ENCODE results near the gene R3HDM1. TPM values are rescaled to one million over a fixed set of nuclear protein-coding genes. Genes with fewer than 3 reads are reported as not detected.
"Not testable (repeated sequence)": the region's sequence is repeated elsewhere in the genome, so short reads cannot be mapped to it uniquely, and the experiment has no call there.

R3HDM1 gene
- total RNA-seq (2014; rRNA removed; shearing (Covaris generic)) = 5.5 and 7.5 TPM in 2 replicates
- 25.5 and 41.3 TPM in 2 replicates for polyA plus RNA-seq (2015; cell fraction: cytosol; rRNA removed)
- polyA plus RNA-seq (2015; cell fraction: nucleus; rRNA removed) = 29.5 and 48.3 TPM in 2 replicates

- in situ Hi-C loops (cut with HindIII; ENCODE audit: low pct_unique_long_range_greater_than_20kb, low sequenced_read_pairs) = no loop called here
- peak; percentile 100 for DNase-seq (ENCODE audit: low read depth, low spot score)
Observed at GRCh38 chr2:135531231-135532197, at the start of gene R3HDM1. Gene R3HDM1, plus strand, starts transcription at chr2:135531484. Its CDS starts 73,362 bp downstream, at chr2:135604846.

DNA sequence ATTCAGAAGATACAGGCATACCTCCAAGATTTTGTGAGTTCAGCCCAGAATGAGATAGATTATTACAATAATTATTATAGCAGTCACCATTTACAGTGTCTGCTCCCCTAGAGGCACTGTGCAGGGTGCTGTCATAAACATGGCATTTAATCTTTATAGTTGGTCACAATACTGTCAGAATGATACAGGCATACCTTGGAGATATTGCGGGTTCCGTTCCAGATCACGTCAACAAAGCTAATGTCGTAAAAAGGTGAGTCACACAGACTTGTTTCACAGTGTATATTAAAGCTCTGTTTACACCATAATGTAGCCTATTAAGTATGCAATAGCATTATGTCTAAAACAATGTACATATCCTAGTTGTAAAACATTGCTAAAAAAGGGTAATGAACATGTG, 45.8 kb upstream of the R3HDM1 start:
- DNase-seq (ENCODE audit: low read depth, low spot score) = no peak
- in situ Hi-C loops (cut with HindIII; ENCODE audit: low pct_unique_long_range_greater_than_20kb, low sequenced_read_pairs) = no loop called here

GRCh38 chr2:135490376-135490775, 40.9 kb upstream of the R3HDM1 start:
- in situ Hi-C loops (cut with HindIII; ENCODE audit: low pct_unique_long_range_greater_than_20kb, low sequenced_read_pairs) = no loop called here

GRCh38 chr2:135494503-135494902, 36.8 kb upstream of the R3HDM1 start:
- DNase-seq (ENCODE audit: low read depth, low spot score) = no peak
- in situ Hi-C loops (cut with HindIII; ENCODE audit: low pct_unique_long_range_greater_than_20kb, low sequenced_read_pairs) = no loop called here

More at GRCh38 chr2:135490376-135490775, 40.9 kb upstream of the R3HDM1 start:
- DNase-seq (ENCODE audit: low read depth, low spot score) = no peak

- DNase-seq (ENCODE audit: low read depth, low spot score) = no peak
- in situ Hi-C loops (cut with HindIII; ENCODE audit: low pct_unique_long_range_greater_than_20kb, low sequenced_read_pairs) = no loop called here
Observed at GRCh38 chr2:135494917-135495316, 36.4 kb upstream of the R3HDM1 start.

DNA sequence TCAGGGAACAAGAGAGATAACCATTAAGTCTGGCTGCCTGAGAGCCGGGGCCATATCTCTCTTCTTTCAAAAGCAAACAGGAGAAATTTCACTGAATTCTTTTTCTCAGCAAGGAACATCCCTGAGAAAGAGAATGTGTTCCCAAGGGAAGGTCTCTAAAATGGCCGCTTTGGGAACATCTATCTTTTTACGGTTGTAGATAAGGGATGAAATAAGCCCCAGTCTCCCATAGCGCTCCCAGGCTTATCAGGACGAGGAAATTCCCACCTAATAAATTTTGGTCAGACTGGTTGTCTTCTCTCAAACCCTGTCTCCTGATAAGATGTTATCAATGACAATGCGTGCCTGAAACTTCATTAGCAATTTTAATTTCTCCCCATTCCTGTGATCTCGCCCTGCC, 32.7 kb upstream of the R3HDM1 start:
- in situ Hi-C loops (cut with HindIII; ENCODE audit: low pct_unique_long_range_greater_than_20kb, low sequenced_read_pairs); DNase-seq (ENCODE audit: low read depth, low spot score): not testable (repeated sequence)

DNA sequence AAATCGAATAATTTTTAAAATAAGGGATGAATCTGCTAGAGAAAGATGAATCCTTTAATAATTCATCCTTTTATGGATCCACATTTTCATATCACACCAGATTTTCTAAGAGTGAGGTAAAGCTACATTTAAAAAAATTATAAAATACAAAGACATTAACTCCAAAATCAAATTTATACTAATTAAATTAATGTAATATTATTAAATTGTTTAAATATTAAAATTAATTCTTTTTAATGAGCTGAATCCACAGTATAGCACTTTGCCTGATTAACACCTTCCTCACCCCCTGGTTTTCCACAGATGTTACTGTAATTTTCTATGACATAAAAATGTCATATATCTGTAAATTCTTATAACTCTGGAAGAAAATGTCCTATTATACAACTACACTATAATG, 26.5 kb upstream of the R3HDM1 start:
- DNase-seq (ENCODE audit: low read depth, low spot score) = no peak
- in situ Hi-C loops (cut with HindIII; ENCODE audit: low pct_unique_long_range_greater_than_20kb, low sequenced_read_pairs) = no loop called here

DNA sequence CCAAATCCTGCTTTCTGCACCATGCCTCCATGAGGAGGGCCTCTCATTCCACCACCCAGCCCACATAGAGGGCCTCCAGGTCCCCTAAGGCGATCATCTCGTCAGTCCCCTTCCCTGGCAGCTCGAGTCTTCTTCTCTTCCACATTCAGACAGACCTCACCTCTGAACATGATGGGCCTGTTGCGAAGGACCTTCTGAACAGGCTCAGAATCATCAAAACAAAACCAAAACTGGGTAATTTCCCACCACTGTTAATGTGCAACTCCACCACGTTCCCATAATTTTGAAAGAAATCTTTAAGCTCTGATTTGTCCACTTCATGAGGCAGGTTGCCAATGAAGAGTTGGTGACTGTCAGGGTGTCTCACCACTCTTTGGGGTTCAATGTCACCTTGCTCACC, 20.7 kb upstream of the R3HDM1 start:
- in situ Hi-C loops (cut with HindIII; ENCODE audit: low pct_unique_long_range_greater_than_20kb, low sequenced_read_pairs) = no loop called here
- no peak for DNase-seq (ENCODE audit: low read depth, low spot score)

- DNase-seq (ENCODE audit: low read depth, low spot score) = no peak
Observed at GRCh38 chr2:135512099-135512498, 19.2 kb upstream of the R3HDM1 start.

GRCh38 chr2:135525786-135526185, 5.5 kb upstream of the R3HDM1 start:
- DNase-seq (ENCODE audit: low read depth, low spot score) = no peak
- in situ Hi-C loops (cut with HindIII; ENCODE audit: low pct_unique_long_range_greater_than_20kb, low sequenced_read_pairs) = no loop called here

More at GRCh38 chr2:135512099-135512498, 19.2 kb upstream of the R3HDM1 start:
- in situ Hi-C loops (cut with HindIII; ENCODE audit: low pct_unique_long_range_greater_than_20kb, low sequenced_read_pairs) = no loop called here

DNA sequence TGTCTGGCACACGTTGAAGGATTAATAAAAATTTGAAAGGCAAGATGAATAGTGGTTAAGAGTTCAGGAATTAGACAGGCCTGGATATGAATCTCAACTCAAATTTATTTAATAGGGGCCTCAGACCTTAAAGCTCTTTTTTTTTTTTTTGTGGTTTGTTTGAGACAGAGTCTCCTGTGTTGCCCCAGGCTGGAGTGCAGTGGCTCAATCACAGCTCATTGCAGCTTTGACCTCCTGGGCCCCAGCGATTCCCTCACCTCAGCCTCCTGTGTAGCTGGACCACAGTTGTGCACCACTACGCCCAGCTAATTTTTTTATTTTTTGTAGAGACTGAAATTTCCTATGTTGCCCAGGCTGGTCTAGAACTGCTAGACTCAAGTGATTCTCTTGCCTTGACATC, 3.3 kb upstream of the R3HDM1 start:
- in situ Hi-C loops (cut with HindIII; ENCODE audit: low pct_unique_long_range_greater_than_20kb, low sequenced_read_pairs) = no loop called here
- DNase-seq (ENCODE audit: low read depth, low spot score) = no peak

GRCh38 chr2:135530313-135531230, 712 bp upstream of the R3HDM1 start, which contains the start of gene ZRANB3:
Gene ZRANB3, minus strand, starts transcription at chr2:135531218.
- peak; percentile 98 for DNase-seq (ENCODE audit: low read depth, low spot score)
- in situ Hi-C loops (cut with HindIII; ENCODE audit: low pct_unique_long_range_greater_than_20kb, low sequenced_read_pairs) = no loop called here

- no peak for DNase-seq (ENCODE audit: low read depth, low spot score)
- in situ Hi-C loops (cut with HindIII; ENCODE audit: low pct_unique_long_range_greater_than_20kb, low sequenced_read_pairs) = no loop called here
Observed at GRCh38 chr2:135532581-135532980, 1.3 kb downstream of the R3HDM1 start.

GRCh38 chr2:135533545-135533944, 2.3 kb downstream of the R3HDM1 start:
- DNase-seq (ENCODE audit: low read depth, low spot score); in situ Hi-C loops (cut with HindIII; ENCODE audit: low pct_unique_long_range_greater_than_20kb, low sequenced_read_pairs): not testable (repeated sequence)

DNA sequence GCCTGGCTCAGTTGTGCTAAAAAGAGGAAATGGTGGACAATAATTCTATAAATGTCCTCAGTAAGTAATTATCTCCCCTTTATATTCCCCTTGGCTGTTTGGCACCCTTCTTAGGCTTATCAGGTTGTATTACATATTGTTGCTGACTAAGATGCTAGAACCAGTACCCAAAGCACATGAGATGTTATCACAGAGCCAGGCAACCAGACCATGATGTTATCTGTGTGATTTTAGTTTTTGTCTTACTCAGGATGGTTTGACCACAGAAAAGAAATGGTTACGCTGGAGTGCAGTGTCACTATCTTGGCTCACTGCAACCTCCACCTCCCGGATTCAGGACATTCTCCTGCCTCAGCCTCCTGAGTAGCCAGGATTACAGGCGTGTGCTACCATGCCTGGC, 15.2 kb downstream of the R3HDM1 start:
- no peak for DNase-seq (ENCODE audit: low read depth, low spot score)
- in situ Hi-C loops (cut with HindIII; ENCODE audit: low pct_unique_long_range_greater_than_20kb, low sequenced_read_pairs) = no loop called here

DNA sequence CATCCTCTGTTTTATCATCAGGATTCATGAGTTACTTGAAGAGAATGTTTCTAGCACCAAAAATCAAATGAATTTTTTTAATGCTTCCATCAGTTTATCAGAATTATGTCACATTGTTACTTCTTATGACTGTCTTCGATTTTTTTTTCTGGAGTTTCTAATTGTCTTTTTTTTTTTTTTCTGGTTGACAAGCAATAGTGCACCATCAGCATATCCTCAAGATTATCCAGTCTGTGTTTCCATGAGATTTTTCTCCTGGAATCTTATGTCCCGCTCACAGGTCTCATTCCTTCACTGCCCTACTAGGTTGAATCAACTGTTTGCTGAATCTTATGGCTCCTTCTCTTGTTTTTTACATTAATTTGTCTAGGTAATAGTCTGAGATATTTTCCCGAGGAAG, 16.0 kb downstream of the R3HDM1 start:
- in situ Hi-C loops (cut with HindIII; ENCODE audit: low pct_unique_long_range_greater_than_20kb, low sequenced_read_pairs) = no loop called here

GRCh38 chr2:135551356-135551755, 20.1 kb downstream of the R3HDM1 start:
- in situ Hi-C loops (cut with HindIII; ENCODE audit: low pct_unique_long_range_greater_than_20kb, low sequenced_read_pairs) = no loop called here
- DNase-seq (ENCODE audit: low read depth, low spot score) = no peak

More for the DNA sequence above, 16.0 kb downstream of the R3HDM1 start:
- no peak for DNase-seq (ENCODE audit: low read depth, low spot score)

DNA sequence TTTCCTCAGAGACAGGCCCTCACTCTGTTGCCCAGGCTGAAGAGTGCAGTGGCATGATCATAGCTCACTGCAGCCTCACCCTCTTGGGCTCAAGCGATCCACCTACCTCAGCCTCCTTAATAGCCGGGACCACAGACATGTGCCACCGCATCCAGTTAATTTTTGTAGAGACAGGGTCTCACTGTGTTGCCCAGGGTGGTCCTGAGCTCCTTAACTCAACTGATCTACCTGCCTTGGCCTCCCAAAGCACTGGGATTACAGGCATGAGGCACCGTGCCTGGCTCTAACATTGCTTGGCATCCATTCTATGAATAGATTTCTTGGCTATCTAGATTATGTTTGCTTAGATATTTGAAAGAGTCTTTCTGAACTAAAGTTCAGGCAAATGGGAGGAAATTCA, 21.6 kb downstream of the R3HDM1 start:
- in situ Hi-C loops (cut with HindIII; ENCODE audit: low pct_unique_long_range_greater_than_20kb, low sequenced_read_pairs) = no loop called here
- no peak for DNase-seq (ENCODE audit: low read depth, low spot score)

All from SK-MEL-5 (cell line).